ENCODE data around the gene FRMD6.
"Not testable (repeated sequence)": the region's sequence is repeated elsewhere in the genome, so short reads cannot be mapped to it uniquely, and the experiment has no call there.

The FRMD6 gene

GRCh38 chr14:51633298-51633697, 18.4 kb upstream of the FRMD6 start:
- not testable (repeated sequence) for DNase-seq

- no peak for DNase-seq
Observed at GRCh38 chr14:51636109-51636508, 15.6 kb upstream of the FRMD6 start.

GRCh38 chr14:51638071-51638944, 13.4 kb upstream of the FRMD6 start:
- DNase-seq = no peak

- no peak for DNase-seq
Observed at GRCh38 chr14:51639668-51640316, 11.9 kb upstream of the FRMD6 start.

GRCh38 chr14:51643140-51643539, 8.6 kb upstream of the FRMD6 start:
- no peak for DNase-seq

GRCh38 chr14:51644217-51644933, 7.3 kb upstream of the FRMD6 start:
- no peak for DNase-seq

- no peak for DNase-seq
Observed at GRCh38 chr14:51648296-51648695, 3.4 kb upstream of the FRMD6 start.

GRCh38 chr14:51650716-51651387, 858 bp upstream of the FRMD6 start:
- DNase-seq = no peak

- DNase-seq = peak in 1 of 2 experiments; percentile 62
Observed at GRCh38 chr14:51652168-51653078, 713 bp downstream of the FRMD6 start.

- peak in 1 of 2 experiments; percentile 30 for DNase-seq
Observed at GRCh38 chr14:51653079-51653774, 1.5 kb downstream of the FRMD6 start.

- DNase-seq = no peak
Observed at GRCh38 chr14:51653775-51654532, 2.2 kb downstream of the FRMD6 start.

GRCh38 chr14:51654533-51654845, 2.8 kb downstream of the FRMD6 start:
- no peak for DNase-seq

- DNase-seq = no peak
Observed at GRCh38 chr14:51657762-51658161, 6.1 kb downstream of the FRMD6 start.

GRCh38 chr14:51658441-51659173, 6.9 kb downstream of the FRMD6 start:
- DNase-seq = no peak

GRCh38 chr14:51660741-51661140, 9.0 kb downstream of the FRMD6 start:
- DNase-seq = no peak

GRCh38 chr14:51661504-51661903, 9.8 kb downstream of the FRMD6 start:
- DNase-seq = no peak

- no peak for DNase-seq
Observed at GRCh38 chr14:51663783-51664326, 12.1 kb downstream of the FRMD6 start.

GRCh38 chr14:51666070-51666469, 14.4 kb downstream of the FRMD6 start:
- DNase-seq = no peak

GRCh38 chr14:51666826-51667225, 15.1 kb downstream of the FRMD6 start:
- no peak for DNase-seq

GRCh38 chr14:51668870-51669269, 17.2 kb downstream of the FRMD6 start:
- DNase-seq = no peak

Data from NCI-H446 (cell line).